K562 (cell line): ENCODE measurements around the gene ADAMTSL3. TPM values are rescaled to one million over a fixed set of nuclear protein-coding genes. Genes with fewer than 3 reads are reported as not detected.

ENCODE experiments used
- ATAC-seq: fragments of 200-7000 bp; cut with Tn5 transposase; 3 replicates; pipeline ENCODE4 v1.9.1; 2020; ENCODE audit warnings: moderate library complexity
- BruUV-seq: library from RNA; stranded (reverse); fragments of 400-500 nt; replicated peaks from 2 replicates; lab custom pipeline; 2021; lab: Mats Ljungman, UMichigan
- CTCF ChIA-PET: fragments of 300-600 bp; formaldehyde crosslinking; extraction: SDS; loops from one replicate; lab custom pipeline; 2021; ENCODE audit warnings: low intra/inter-chr PET ratio; lab: Yijun Ruan, JAX
- POLR2A ChIA-PET: fragments of 300-600, 350-650 bp; sonication (Branson Sonifier 250); formaldehyde crosslinking; extraction: SDS; loops from one replicate; lab custom pipeline; 2021; ENCODE audit warnings: antibody characterized with exemption, inconsistent platforms; lab: Yijun Ruan, JAX
- DNase-seq, 4 experiments: peaks; one replicate each; pipeline versions ENCODE4 v3.0.0 to v3.0.0-alpha.2; 2011 to 2018; ENCODE audit warnings: low spot score in 3 of 4, mixed read lengths in 3 of 4; ENCODE audit errors: extremely low read depth in 1 of 4
- FAIRE-seq: peaks from 2 replicates; lab custom pipeline; 2011; peaks lifted over from hg19 to GRCh38; lab: Jason Lieb, UNC
- H2AFZ ChIP-seq: 2 replicates; pipeline ENCODE4 v1.6.0; 2011; ENCODE audit warnings: low read depth, low read length, control low read depth, inconsistent platforms
- H3K27ac ChIP-seq: fragments of 200-600 bp; 3 replicates; pipeline ENCODE4 v1.8.0; 2011; ENCODE audit warnings: low read depth, mild to moderate bottlenecking, control low read depth, inconsistent platforms, low read length, moderate library complexity, mixed read lengths; ENCODE audit errors: extremely low read depth
- H3K27me3 ChIP-seq, 2 experiments: fragments of 300-600 bp in 1 of 2; 2 replicates in 1 of 2; 3 replicates in 1 of 2; pipeline versions ENCODE4 v1.6.0 to v1.8.0; 2011; ENCODE audit warnings: inconsistent platforms in 2 of 2, low read length in 2 of 2, mild to moderate bottlenecking in 1 of 2, mixed read lengths in 1 of 2, moderate library complexity in 1 of 2; ENCODE audit not compliant: control insufficient read depth in 2 of 2, insufficient read depth in 2 of 2
- H3K36me3 ChIP-seq: fragments of 300-600 bp; 3 replicates; pipeline ENCODE4 v1.8.0; 2011; ENCODE audit warnings: mild to moderate bottlenecking, low read length, inconsistent platforms; ENCODE audit not compliant: control insufficient read depth, insufficient read depth
- H3K4me1 ChIP-seq, 2 experiments: fragments of 200-600 bp in 1 of 2; replicated peaks in 1 of 2; 2 replicates in 1 of 2; 3 replicates in 1 of 2; pipeline versions ENCODE4 v1.5.1 to v1.8.0; 2011; ENCODE audit warnings: inconsistent platforms in 2 of 2, low read length in 2 of 2, mild to moderate bottlenecking in 1 of 2, mixed read lengths in 1 of 2, moderate library complexity in 1 of 2; ENCODE audit not compliant: control insufficient read depth in 2 of 2, insufficient read depth in 2 of 2
- H3K4me2 ChIP-seq: 2 replicates; pipeline ENCODE4 v1.6.1; 2011; ENCODE audit warnings: low read length, control low read depth, inconsistent platforms, mixed read lengths; ENCODE audit not compliant: insufficient read depth
- H3K4me3 ChIP-seq: fragments of 200-600 bp; sonication (generic), shearing (Covaris generic); 2 replicates; pipeline ENCODE4 v1.5.1; 2016; ENCODE audit warnings: control low read depth, inconsistent platforms
- H3K79me2 ChIP-seq: fragments of 200-600 bp; 3 replicates; pipeline ENCODE4 v1.8.0; 2011; ENCODE audit warnings: low read length, inconsistent platforms; ENCODE audit not compliant: control insufficient read depth, insufficient read depth
- H3K9ac ChIP-seq, 2 experiments: 2 replicates each; pipeline versions ENCODE4 v1.6.0 to v1.6.1; 2011; ENCODE audit warnings: low read depth in 2 of 2, low read length in 2 of 2, control low read depth in 1 of 2, inconsistent platforms in 1 of 2, mild to moderate bottlenecking in 1 of 2, mixed read lengths in 1 of 2; ENCODE audit not compliant: insufficient read depth in 1 of 2
- H3K9me1 ChIP-seq: one replicate; pipeline ENCODE4 v1.6.0; 2011; ENCODE audit warnings: inconsistent platforms, mild to moderate bottlenecking, low read length, moderate library complexity; ENCODE audit not compliant: control insufficient read depth, insufficient read depth
- H3K9me3 ChIP-seq: replicated peaks from 2 replicates; pipeline ENCODE4 v1.5.1; 2011; ENCODE audit warnings: low read depth, low read length, inconsistent platforms; ENCODE audit not compliant: control insufficient read depth, insufficient read depth
- H4K20me1 ChIP-seq: replicated peaks from 2 replicates; pipeline ENCODE4 v1.6.1; 2011; ENCODE audit warnings: low read length, inconsistent platforms, mixed read lengths; ENCODE audit not compliant: control insufficient read depth, insufficient read depth
- CCAR2 ChIP-seq: fragments of 200-400 bp; formaldehyde crosslinking; IDR thresholded peaks from 2 replicates; pipeline ENCODE4 v1.6.1; 2017; ENCODE audit warnings: mild to moderate bottlenecking, low read depth, low read length
- HIVEP1 ChIP-seq: fragments of 250-450 bp; sonication (Bioruptor Pico); IDR thresholded peaks from 2 replicates; pipeline ENCODE4 v1.4.0; 2020; ENCODE audit warnings: mild to moderate bottlenecking
- NR1H2 ChIP-seq: sonication (generic); formaldehyde crosslinking; IDR thresholded peaks from 2 replicates; pipeline ENCODE4 v1.4.0; 2020; ENCODE audit warnings: mild to moderate bottlenecking, missing genetic modification reagents
- PHF21A ChIP-seq: fragments of 450-650 bp; IDR thresholded peaks from 2 replicates; pipeline ENCODE4 v1.6.1; 2017; ENCODE audit warnings: low read depth, borderline replicate concordance
- RFX1 ChIP-seq: fragments of 450-650 bp; IDR thresholded peaks from 2 replicates; pipeline ENCODE4 v1.6.1; 2016; ENCODE audit warnings: mild to moderate bottlenecking, moderate library complexity
- STAT5B ChIP-seq: fragments of 250-450 bp; sonication (Bioruptor Pico); IDR thresholded peaks from 2 replicates; pipeline ENCODE4 v1.8.0; 2021; ENCODE audit warnings: mild to moderate bottlenecking, inconsistent platforms
- TARDBP ChIP-seq: fragments of 450-650 bp; IDR thresholded peaks from 2 replicates; pipeline ENCODE4 v1.6.1; 2016
- ZFP1 ChIP-seq: fragments of 450-650 bp; formaldehyde crosslinking; IDR thresholded peaks from 2 replicates; pipeline ENCODE4 v1.4.0; 2020; ENCODE audit warnings: mild to moderate bottlenecking, mixed read lengths
- ZNF75A ChIP-seq: fragments of 450-650 bp; formaldehyde crosslinking; IDR thresholded peaks from 2 replicates; pipeline ENCODE4 v1.4.0; 2020; ENCODE audit warnings: mild to moderate bottlenecking
- WGBS: fragments of 100-300 bp; shearing (Covaris generic); methylation state at CpG from one replicate; pipeline ENCODE4 v1.1.6; 2016; ENCODE audit warnings: low coverage, mixed read lengths; ENCODE audit not compliant: insufficient coverage; ENCODE audit errors: missing lambda C conversion rate; 5-methylcytosine and 5-hydroxymethylcytosine counted together
- in situ Hi-C: fragments of 300-500 bp; cut with MboI; formaldehyde crosslinking; loops from 4 replicates; pipeline ENCODE4 v1.15.0; 2018; ENCODE audit warnings: inconsistent platforms, mixed read lengths
- intact Hi-C: fragments of 100-400 bp; cut with micrococcal nuclease; formaldehyde crosslinking; loops from 2 replicates; pipeline ENCODE4 v1.14.2; 2022
- polyA plus RNA-seq, 8 experiments: library from polyadenylated mRNA; depleted of rRNA in 4 of 8; stranded (reverse) in 5 of 8; unstranded in 3 of 8; fragments of >200 nt; fragmentation: Nextera tagmentation in 2 of 8; fragmentation: Illumina TruSeq in 1 of 8; extraction: Ambion mirVana in 2 of 8; extraction: Trizol in 1 of 8; gene quantifications; 2 replicates each; pipeline versions ENCODE4 v1.2.1 to v1.2.3, GENCODE V29; 2011 to 2014; ENCODE audit warnings: inconsistent platforms in 1 of 8, missing spikeins in 1 of 8
- total RNA-seq, 7 experiments: library from RNA; depleted of rRNA in 6 of 7; stranded (reverse); fragments of >200 nt in 6 of 7; fragmentation: Illumina TruSeq in 2 of 7; extraction: Trizol in 2 of 7; gene quantifications; 2 replicates each; pipeline versions ENCODE4 v1.2.1 to v1.2.3, GENCODE V29; 2011 to 2021; ENCODE audit warnings: low replicate concordance in 1 of 7
- TF ChIP-seq, protein P1 (sequence below): sonication (generic); formaldehyde crosslinking; IDR thresholded peaks from 2 replicates; pipeline ENCODE4 v1.8.1; 2023; ENCODE audit warnings: mild to moderate bottlenecking, missing genetic modification reagents
- TF ChIP-seq, protein P2 (sequence below): IDR thresholded peaks from 2 replicates; pipeline ENCODE4 v1.6.1; 2011; ENCODE audit warnings: borderline replicate concordance, low read depth, mild to moderate bottlenecking, moderate library complexity, low read length; ENCODE audit not compliant: insufficient read depth, poor library complexity, severe bottlenecking

The ADAMTSL3 gene
- total and polyA plus RNA-seq, 9 of the 15 experiments (the other 6 are each of a cell fraction or from before 2014, with no cell fraction given) = 0.01 to 0.18 (median 0.07) TPM; not detected in 3

DNA sequence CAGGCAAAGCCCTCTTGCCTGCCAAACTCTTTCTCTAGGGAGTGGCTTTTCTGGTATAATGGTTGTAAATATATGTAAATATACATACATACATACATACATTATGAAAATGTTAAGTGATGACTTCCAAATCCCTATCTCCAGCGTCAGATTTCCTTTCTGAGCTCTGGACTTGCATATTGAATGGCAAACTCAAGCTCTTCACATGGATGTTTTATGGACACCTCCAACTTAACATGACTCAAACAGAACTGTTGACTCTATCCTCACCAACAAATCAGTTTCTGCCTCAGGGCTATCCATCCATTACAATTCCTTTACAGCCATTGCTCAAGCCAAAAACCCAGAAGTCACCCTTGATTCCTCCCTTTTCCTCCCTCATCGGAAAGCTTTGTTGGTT lies 45.1 kb downstream of the ADAMTSL3 start:
- intact Hi-C loops = no loop called here
- Histone ChIP-seq H3K27me3 (no peaks in the 10 kb centered on the region; a peak in 1 of 5 replicates), H3K9me3 (no peaks in the 10 kb centered on the region), H3K79me2 (no peaks in the 10 kb centered on the region), H3K4me2 (no peak overlapping the region), H3K9ac (no peak overlapping the region), H4K20me1 (no peaks in the 10 kb centered on the region), H2AFZ (no peak overlapping the region), H3K4me1 (no peaks in the 10 kb centered on the region), H3K9me1 (no peaks in the 10 kb centered on the region), H3K36me3 (no peaks in the 10 kb centered on the region), H3K27ac (no peak overlapping the region), H3K4me3 (no peak overlapping the region)
- CTCF ChIA-PET = no interaction called here
- ATAC-seq (no peak), DNase-seq (no peak), FAIRE-seq (no peak)
- in situ Hi-C loops = no loop called here
- TF ChIP-seq, protein P1, sequence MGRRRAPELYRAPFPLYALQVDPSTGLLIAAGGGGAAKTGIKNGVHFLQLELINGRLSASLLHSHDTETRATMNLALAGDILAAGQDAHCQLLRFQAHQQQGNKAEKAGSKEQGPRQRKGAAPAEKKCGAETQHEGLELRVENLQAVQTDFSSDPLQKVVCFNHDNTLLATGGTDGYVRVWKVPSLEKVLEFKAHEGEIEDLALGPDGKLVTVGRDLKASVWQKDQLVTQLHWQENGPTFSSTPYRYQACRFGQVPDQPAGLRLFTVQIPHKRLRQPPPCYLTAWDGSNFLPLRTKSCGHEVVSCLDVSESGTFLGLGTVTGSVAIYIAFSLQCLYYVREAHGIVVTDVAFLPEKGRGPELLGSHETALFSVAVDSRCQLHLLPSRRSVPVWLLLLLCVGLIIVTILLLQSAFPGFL (CRISPR knock-in tag) = no peak
- TF ChIP-seq ZNF75A (CRISPR knock-in tag) (no peak), RFX1 (no peak), NR1H2 (CRISPR knock-in tag) (no peak), ZFP1 (no peak)
- 0% methylated on average over 2 of the region's 2 CpGs for WGBS
- POLR2A ChIA-PET = no interaction called here
- no TSS peak for BruUV-seq

DNA sequence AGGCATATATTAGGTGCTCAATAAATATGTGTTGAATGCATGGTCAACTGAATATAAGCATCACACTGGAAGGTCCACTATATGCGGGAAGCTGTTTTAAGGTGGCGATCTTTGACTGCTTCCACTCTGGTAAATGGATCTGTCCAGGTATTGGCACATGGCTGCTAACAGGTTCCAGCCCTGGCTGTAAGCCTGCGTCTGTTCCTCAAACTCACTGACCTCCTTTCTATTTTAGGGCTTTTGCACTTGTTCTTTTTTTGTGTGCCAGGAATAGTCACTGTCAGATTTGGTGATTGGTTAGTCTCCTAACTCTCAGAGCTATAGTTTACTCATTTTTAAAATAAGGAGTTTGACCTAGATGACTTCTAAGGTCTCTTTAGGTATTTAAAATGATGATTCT lies 46.2 kb downstream of the ADAMTSL3 start:
- no peaks in the 10 kb centered on the region for H4K20me1 ChIP-seq
- TF ChIP-seq HIVEP1 (CRISPR knock-in tag) (no peak), STAT5B (no peak), TARDBP (no peak), CCAR2 (no peak), PHF21A (no peak)
- TF ChIP-seq, protein P2, sequence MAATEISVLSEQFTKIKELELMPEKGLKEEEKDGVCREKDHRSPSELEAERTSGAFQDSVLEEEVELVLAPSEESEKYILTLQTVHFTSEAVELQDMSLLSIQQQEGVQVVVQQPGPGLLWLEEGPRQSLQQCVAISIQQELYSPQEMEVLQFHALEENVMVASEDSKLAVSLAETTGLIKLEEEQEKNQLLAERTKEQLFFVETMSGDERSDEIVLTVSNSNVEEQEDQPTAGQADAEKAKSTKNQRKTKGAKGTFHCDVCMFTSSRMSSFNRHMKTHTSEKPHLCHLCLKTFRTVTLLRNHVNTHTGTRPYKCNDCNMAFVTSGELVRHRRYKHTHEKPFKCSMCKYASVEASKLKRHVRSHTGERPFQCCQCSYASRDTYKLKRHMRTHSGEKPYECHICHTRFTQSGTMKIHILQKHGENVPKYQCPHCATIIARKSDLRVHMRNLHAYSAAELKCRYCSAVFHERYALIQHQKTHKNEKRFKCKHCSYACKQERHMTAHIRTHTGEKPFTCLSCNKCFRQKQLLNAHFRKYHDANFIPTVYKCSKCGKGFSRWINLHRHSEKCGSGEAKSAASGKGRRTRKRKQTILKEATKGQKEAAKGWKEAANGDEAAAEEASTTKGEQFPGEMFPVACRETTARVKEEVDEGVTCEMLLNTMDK = no peak

More for the DNA sequence above, 46.2 kb downstream of the ADAMTSL3 start:
- DNase-seq = no peak
- H3K4me3 ChIP-seq = no peak overlapping the region
- BruUV-seq = no TSS peak
- no peak overlapping the region for H2AFZ ChIP-seq
- no peaks in the 10 kb centered on the region for H3K4me1 ChIP-seq
- no peak for ATAC-seq
- WGBS = 4% methylated on average over 3 of the region's 3 CpGs
- no peak for FAIRE-seq
- POLR2A ChIA-PET = no interaction called here
- no peaks in the 10 kb centered on the region for H3K9me3 ChIP-seq
- CTCF ChIA-PET = no interaction called here
- no peak overlapping the region for H3K27ac ChIP-seq
- in situ Hi-C loops (no loop called here), intact Hi-C loops (no loop called here)
- H3K9me1 ChIP-seq = no peaks in the 10 kb centered on the region
- no peaks in the 10 kb centered on the region for H3K79me2 ChIP-seq
- H3K4me2 ChIP-seq = no peak overlapping the region
- no peak overlapping the region for H3K9ac ChIP-seq
- H3K36me3 ChIP-seq = no peaks in the 10 kb centered on the region
- no peaks in the 10 kb centered on the region; a peak in 1 of 5 replicates for H3K27me3 ChIP-seq
